ENCODE results near the gene KCTD14.
"Not testable (repeated sequence)": the region's sequence is repeated elsewhere in the genome, so short reads cannot be mapped to it uniquely, and the experiment has no call there.

The KCTD14 gene

GRCh38 chr11:78020246-78020645 lies 2.8 kb downstream of the KCTD14 start:
- no peak for DNase-seq

GRCh38 chr11:78019808-78020207 lies 3.3 kb downstream of the KCTD14 start:
- no peak for DNase-seq

- DNase-seq = no peak
These were observed 7.2 kb downstream of the KCTD14 start for GRCh38 chr11:78015878-78016277.

DNA sequence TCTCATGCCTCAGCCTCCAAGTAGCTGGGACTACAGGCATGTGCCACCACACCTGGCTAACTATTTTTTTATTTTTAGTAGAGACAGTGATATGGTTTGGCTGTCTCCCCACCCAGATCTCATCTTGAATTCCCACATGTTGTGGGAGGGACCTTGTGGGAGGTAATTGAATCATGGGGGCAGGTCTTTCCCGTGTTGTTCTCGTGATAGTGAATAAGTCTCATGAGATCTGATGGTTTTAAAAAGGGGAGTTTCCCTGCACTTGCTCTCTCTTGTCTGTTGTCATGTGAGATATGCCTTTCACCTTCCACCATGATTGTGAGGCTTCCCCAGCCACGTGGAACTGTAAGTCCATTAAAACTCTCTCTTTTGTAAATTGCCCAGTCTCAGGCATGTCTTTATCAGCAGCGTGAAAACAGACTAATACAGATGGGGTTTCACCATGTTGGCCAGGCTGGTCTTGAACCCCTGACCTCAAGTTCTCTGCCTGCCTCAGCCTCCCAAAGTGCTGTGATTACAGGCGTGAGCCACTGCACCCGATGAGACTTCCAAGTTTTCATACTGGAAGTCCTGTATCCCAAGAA lies 8.0 kb downstream of the KCTD14 start:
- not testable (repeated sequence) for DNase-seq

DNA sequence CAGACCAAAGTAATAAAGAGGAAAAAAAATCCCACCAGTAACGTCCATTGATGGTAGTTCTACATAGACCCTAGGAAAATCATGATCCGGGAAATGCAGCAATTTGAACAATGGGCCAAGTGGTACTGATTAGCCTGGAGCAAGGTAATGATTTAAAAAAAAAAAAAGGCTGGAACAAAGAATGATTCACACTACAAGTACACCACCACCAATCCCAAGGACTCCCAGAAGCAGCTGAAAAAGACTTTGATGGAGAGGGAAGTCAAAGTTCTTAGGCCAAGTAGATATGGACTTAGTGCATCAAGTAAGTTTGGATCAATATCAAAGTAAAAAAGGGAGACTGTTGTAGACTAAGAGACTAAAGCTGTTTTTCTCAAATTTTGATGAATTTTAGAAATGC lies 11.8 kb downstream of the KCTD14 start:
- DNase-seq = no peak

DNA sequence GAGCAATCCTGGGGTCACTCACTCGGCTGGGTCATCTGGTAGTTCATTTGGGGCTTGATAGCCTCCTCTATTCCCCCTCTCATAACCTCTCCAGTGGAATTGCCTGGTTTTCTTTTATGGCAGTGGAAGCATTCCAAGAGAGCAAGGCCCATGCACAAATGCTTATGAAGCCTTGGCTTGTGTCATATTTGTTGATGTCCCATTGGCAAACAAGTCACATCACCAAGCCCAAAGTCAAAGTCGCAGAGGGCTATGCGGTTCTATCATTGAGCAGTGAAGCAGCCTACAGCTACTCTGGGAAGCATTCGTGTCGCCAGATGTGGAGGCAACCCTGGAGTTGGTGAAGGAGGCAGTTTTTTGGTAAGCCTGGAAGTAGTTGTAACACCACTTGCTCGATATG lies 12.3 kb downstream of the KCTD14 start:
- DNase-seq = no peak

DNA sequence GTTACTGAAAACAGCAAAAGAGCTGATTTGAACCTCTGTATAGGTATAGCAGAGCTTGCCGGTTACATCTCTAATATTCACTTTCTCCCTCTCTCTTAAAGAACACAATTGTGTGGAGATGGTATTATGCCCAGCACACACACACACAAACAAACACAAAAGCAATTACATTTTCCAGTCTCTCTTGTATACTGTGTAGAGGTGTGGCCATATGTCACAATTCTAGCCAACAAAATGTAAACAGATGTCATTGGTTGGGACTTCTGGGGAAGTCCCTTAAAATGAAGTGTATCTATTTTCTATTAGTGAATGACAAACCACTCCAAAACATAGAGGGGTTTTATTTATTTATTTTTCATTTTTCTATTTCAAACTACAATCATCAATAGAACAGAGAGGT lies 12.8 kb downstream of the KCTD14 start:
- no peak for DNase-seq

- DNase-seq = no peak
These were observed 14.0 kb downstream of the KCTD14 start for GRCh38 chr11:78009062-78009461.

GRCh38 chr11:78000193-78000592 lies 22.9 kb downstream of the KCTD14 start:
- DNase-seq = peak in 1 of 2 experiments; percentile 1

DNA sequence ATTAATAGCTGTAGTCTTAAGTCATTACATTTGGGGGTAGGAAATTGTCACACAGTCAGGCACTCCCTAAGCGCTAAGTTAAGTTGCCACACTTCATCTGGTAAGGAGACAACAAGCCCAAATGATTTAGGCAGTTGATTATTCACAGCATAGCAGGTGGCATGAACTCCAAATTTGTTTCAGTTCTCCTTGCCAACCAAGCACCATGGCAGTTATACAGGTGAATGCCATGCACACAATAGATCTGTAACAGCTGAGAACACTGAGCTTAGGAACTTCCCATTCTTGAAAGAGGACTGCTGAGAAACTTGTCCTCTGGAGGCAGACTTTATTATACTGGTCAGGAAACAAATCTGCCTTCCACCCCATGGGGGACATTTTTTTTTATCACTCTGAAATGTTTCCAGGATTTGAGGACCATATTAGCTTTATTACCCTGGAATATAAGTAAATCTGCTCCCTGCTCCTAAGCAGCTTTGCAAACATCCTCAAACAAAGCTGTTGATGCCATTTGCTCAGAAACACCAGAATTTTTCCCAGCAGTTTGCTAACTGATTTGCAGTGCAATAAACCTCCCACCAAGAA lies 23.5 kb downstream of the KCTD14 start:
- DNase-seq = no peak

- peak; percentile 99 to 100 for DNase-seq
These were observed 28.4 kb downstream of the KCTD14 start, which contains the start of gene INTS4 for GRCh38 chr11:77994434-77995362. INTS4 (minus strand) TSS chr11:77994668; CDS start chr11:77994643, 25 bp downstream.

GRCh38 chr11:77993902-77994301 lies 29.2 kb downstream of the KCTD14 start:
- no peak for DNase-seq

DNA sequence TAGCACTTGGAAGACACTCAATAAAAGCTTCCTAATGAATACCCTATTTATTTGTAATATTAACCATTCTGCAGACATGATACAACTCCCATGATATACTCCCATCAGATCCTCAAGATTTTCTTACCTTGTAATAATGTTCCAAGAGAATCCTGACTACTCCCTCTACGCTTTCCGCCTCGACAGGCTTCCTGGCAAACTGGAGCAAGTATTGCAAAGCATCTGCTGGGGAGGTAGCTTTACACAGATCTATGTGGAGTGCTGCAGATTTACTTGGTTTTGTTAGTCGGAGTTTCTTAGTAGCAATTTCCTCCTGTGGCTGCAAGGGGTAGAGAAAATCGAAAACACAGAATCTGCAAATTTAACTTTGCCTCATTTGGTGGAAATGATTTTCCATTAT lies 32.1 kb downstream of the KCTD14 start:
- DNase-seq = no peak

DNA sequence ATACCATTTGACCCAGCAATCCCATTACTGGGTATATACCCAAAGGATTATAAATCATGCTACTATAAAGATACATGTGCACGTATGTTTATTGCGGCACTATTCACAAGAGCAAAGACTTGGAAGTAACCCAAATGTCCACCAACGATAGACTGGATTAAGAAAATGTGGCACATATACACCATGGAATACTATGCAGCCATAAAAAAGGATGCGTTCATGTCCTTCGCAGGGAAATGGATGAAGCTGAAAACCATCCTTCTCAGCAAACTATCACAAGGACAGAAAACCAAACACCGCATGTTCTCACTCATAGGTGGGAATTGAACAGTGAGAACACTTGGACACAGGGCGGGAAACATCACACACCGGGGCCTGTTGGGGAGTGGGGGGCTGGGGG lies 36.6 kb downstream of the KCTD14 start:
- not testable (repeated sequence) for DNase-seq

DNA sequence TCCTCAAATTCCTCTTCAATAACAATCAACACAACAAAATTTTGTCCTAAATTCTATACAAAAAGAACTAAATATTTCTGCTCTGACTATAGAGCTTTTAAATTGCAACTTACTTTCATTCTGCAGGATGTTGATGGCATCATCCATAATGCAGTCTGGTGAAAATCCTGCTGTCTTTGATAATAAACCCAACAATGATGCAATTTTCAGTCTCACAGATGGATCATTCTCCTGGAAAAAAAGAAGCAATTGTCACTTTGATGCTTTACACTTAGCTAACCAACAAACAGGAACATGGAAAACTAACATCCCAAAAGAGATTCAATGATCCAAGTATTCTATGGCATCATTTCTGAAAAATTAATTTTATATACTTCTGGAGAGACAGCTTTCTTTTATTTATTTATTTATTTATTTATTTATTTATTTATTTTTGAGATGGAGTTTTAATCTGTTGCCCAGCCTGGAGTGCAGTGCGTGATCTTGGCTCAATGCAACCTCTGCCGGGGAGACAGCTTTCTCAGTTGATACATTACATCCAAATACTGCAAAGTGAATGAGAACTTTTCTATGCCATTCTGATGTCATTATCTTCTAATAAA lies 41.6 kb downstream of the KCTD14 start:
- DNase-seq = no peak

- no peak for DNase-seq
These were observed 54.7 kb downstream of the KCTD14 start for GRCh38 chr11:77968337-77968736.

DNA sequence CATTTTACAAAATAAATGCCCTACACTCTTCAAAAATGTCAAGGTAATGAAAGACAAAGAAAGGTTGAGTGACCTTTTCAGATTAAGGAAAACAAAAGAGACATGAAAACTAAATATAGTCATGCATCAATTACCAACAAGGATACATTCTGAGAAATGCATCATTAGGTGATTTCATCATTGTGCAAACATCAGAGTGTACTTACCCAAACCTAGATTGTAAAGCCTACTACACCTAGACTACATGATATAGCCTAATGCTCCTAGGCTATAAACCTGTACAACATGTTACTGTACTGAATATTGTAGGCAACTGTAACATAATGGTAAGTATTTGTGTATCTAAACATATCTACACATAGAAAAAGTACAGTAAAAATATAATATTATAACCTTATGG lies 55.3 kb downstream of the KCTD14 start:
- no peak for DNase-seq

GRCh38 chr11:77967121-77967520 lies 56.0 kb downstream of the KCTD14 start:
- no peak for DNase-seq

DNA sequence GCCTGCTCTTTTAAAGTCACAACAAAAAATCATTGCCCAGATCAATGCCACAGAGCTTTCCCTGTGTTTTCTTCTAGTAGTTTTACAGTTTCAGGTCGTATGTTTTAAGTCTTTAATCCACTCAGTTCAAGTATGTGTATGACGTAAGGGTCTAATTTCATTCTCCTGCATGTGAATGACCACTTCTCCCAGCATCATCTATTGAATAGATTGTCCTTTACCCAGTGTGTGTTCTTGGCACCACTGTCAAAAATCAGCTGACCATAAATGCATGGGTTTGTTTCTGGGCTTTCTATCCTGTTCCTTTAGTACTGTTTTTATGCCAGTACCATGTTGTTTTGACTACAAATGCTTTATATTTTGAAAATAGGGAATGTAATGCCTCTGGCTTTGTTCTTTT lies 56.7 kb downstream of the KCTD14 start:
- DNase-seq = no peak

Data from cerebellar nuclear complex (tissue), 1 donor.